Endothelial cell of umbilical vein (primary cell): ENCODE data around the gene METTL13. TPM values are rescaled to one million over a fixed set of nuclear protein-coding genes. Genes with fewer than 3 reads are reported as not detected.

ENCODE experiments used
- BruUV-seq: library from RNA; stranded (reverse); fragments of 400-500 nt; replicated peaks from 2 replicates; lab custom pipeline; 2021; lab: Mats Ljungman, UMichigan
- CTCF ChIA-PET: fragments of 300-600, 350-600 bp; sonication (Branson Sonifier 250); formaldehyde crosslinking; loops from one replicate; lab custom pipeline; 2021; ENCODE audit warnings: antibody characterized with exemption, inconsistent platforms; lab: Charles Lee
- POLR2A ChIA-PET: fragments of 300-600, 350-600 bp; sonication (Branson Sonifier 250); formaldehyde crosslinking; loops from one replicate; lab custom pipeline; 2021; ENCODE audit warnings: antibody characterized with exemption, inconsistent platforms; lab: Charles Lee
- DNase-seq: peaks from one replicate; pipeline ENCODE4 v3.0.0-alpha.2; 2011; ENCODE audit warnings: low read depth, low spot score
- FAIRE-seq: peaks from 2 replicates; lab custom pipeline; 2011; peaks lifted over from hg19 to GRCh38; lab: Jason Lieb, UNC
- H2AFZ ChIP-seq: 2 replicates; pipeline ENCODE4 v1.6.0; 2012; ENCODE audit warnings: low read depth, low read length, control low read depth, inconsistent platforms
- H3K27ac ChIP-seq: 2 replicates; pipeline ENCODE4 v1.5.1; 2011; ENCODE audit warnings: low read depth, mild to moderate bottlenecking, control low read depth, low read length, moderate library complexity; ENCODE audit not compliant: insufficient read depth
- H3K27me3 ChIP-seq, 2 experiments: 2 replicates each; pipeline versions ENCODE4 v1.6.0 to v1.6.1; 2011; ENCODE audit warnings: low read length in 2 of 2, mixed read lengths in 1 of 2; ENCODE audit not compliant: control insufficient read depth in 2 of 2, insufficient read depth in 2 of 2
- H3K36me3 ChIP-seq, 2 experiments: 2 replicates in 1 of 2; 3 replicates in 1 of 2; pipeline ENCODE4 v1.5.1; 2011; ENCODE audit warnings: low read length in 2 of 2, mild to moderate bottlenecking in 1 of 2, moderate library complexity in 1 of 2; ENCODE audit not compliant: control insufficient read depth in 2 of 2, insufficient read depth in 2 of 2; ENCODE audit errors: extremely low read depth in 1 of 2
- H3K4me1 ChIP-seq: 3 replicates; pipeline ENCODE4 v1.5.1; 2011; ENCODE audit warnings: mild to moderate bottlenecking, low read length; ENCODE audit not compliant: control insufficient read depth, insufficient read depth; ENCODE audit errors: extremely low read depth
- H3K4me2 ChIP-seq: 2 replicates; pipeline ENCODE4 v1.6.1; 2011; ENCODE audit warnings: low read length, control low read depth, mixed read lengths; ENCODE audit not compliant: insufficient read depth
- H3K4me3 ChIP-seq, 3 experiments: fragments of 200-600 bp in 1 of 3; sonication (generic), shearing (Covaris generic) in 1 of 3; replicated peaks in 1 of 3; 2 replicates each; pipeline ENCODE4 v1.5.1; 2011 to 2016; ENCODE audit warnings: control low read depth in 3 of 3, low read length in 3 of 3, mild to moderate bottlenecking in 2 of 3, inconsistent platforms in 1 of 3, low read depth in 1 of 3, moderate library complexity in 1 of 3; ENCODE audit not compliant: insufficient read depth in 1 of 3
- H3K79me2 ChIP-seq: 2 replicates; pipeline ENCODE4 v1.6.0; 2012; ENCODE audit warnings: low read length, inconsistent platforms; ENCODE audit not compliant: control insufficient read depth, insufficient read depth
- H3K9ac ChIP-seq: replicated peaks from 2 replicates; pipeline ENCODE3; 2011; ENCODE audit warnings: low read length, control low read depth; ENCODE audit not compliant: insufficient read depth; ENCODE audit errors: extremely low read depth
- H3K9me1 ChIP-seq: replicated peaks from 3 replicates; pipeline ENCODE4 v1.6.0; 2011; ENCODE audit warnings: mild to moderate bottlenecking, low read length; ENCODE audit not compliant: control insufficient read depth, insufficient read depth; ENCODE audit errors: extremely low read depth
- H3K9me3 ChIP-seq: replicated peaks from 2 replicates; pipeline ENCODE4 v1.5.1; 2012; ENCODE audit warnings: low read length, inconsistent platforms; ENCODE audit not compliant: control insufficient read depth, insufficient read depth
- H4K20me1 ChIP-seq: replicated peaks from 2 replicates; pipeline ENCODE3; 2011; ENCODE audit warnings: mild to moderate bottlenecking, low read length; ENCODE audit not compliant: control insufficient read depth, insufficient read depth; ENCODE audit errors: extremely low read depth
- FOS ChIP-seq: IDR thresholded peaks from 2 replicates; pipeline ENCODE4 v1.6.1; 2011; ENCODE audit warnings: mild to moderate bottlenecking, low read length, moderate library complexity, borderline replicate concordance; ENCODE audit not compliant: insufficient read depth
- GATA2 ChIP-seq: IDR thresholded peaks from 2 replicates; pipeline ENCODE4 v1.7.0; 2011; ENCODE audit warnings: low read depth, mild to moderate bottlenecking, moderate library complexity, mixed read lengths, low read length; ENCODE audit not compliant: insufficient read length, insufficient read depth
- JUN ChIP-seq: IDR thresholded peaks from 2 replicates; pipeline ENCODE4 v1.6.1; 2011; ENCODE audit warnings: borderline replicate concordance, low read depth; ENCODE audit not compliant: insufficient read length, insufficient read depth
- MYC ChIP-seq: IDR thresholded peaks from one replicate; pipeline ENCODE4 v1.6.1; 2011; ENCODE audit warnings: mild to moderate bottlenecking, low read depth, low read length
- POLR2A ChIP-seq: IDR thresholded peaks from 2 replicates; pipeline ENCODE4 v1.6.1; 2012; ENCODE audit warnings: low read depth, mild to moderate bottlenecking, control low read depth, low read length
- dilution Hi-C: fragments of 300-500 bp; cut with MboI; formaldehyde crosslinking; loops from one replicate; pipeline ENCODE4 v1.15.0; 2019; ENCODE audit warnings: low sequenced_read_pairs; ENCODE audit not compliant: extremely low pct_ligation_motif_present
- intact Hi-C: fragments of 100-400 bp; cut with micrococcal nuclease; formaldehyde crosslinking; loops from one replicate; pipeline ENCODE4 v1.10.0; 2022
- polyA plus RNA-seq, 4 experiments: library from polyadenylated mRNA; depleted of rRNA in 3 of 4; stranded (reverse) in 3 of 4; unstranded in 1 of 4; fragments of >200 nt; gene quantifications; 2 replicates each; pipeline versions ENCODE4 v1.2.1 to v1.2.3, GENCODE V29; 2011 to 2012; ENCODE audit warnings: missing spikeins in 1 of 4
- total RNA-seq: library from RNA; stranded (reverse); gene quantifications from 2 replicates; pipeline ENCODE4 v1.2.3, GENCODE V29; 2021
- TF ChIP-seq, protein P1 (sequence below), 2 donors: IDR thresholded peaks; 1 replicate in 1 of 2; 2 replicates in 1 of 2; pipeline ENCODE4 v1.5.1; 2011; ENCODE audit warnings: low read length in 2 of 2, mild to moderate bottlenecking in 2 of 2, moderate library complexity in 2 of 2, control low read depth in 1 of 2, inconsistent platforms in 1 of 2, low read depth in 1 of 2; ENCODE audit not compliant: insufficient read depth in 1 of 2; ENCODE audit errors: extremely low read depth in 1 of 2

The METTL13 gene
- total and polyA plus RNA-seq, 2 donors (not counting 3 experiments of a cell fraction or from before 2014, with no cell fraction given) = 21.2 to 26.5 TPM

DNA sequence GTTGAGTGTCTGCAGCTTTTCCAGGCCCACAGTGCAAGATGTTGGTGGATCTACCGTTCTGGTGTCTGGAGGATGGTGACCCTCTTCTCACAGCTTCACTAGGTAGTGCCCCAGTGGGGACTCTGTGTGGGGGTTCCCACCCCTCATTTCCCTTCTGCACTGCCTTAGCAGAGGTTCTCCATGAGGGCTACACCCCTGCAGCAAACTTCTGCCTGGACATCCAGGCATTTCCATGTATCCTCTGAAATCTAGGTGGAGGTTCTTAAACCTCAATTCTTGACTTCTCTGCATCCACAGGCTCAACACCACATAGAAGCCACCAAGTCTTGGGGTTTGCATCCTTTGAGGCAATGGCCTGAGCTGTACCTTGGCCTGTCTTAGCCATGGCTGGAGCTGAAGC lies 45.5 kb downstream of the METTL13 start:
- TF ChIP-seq MYC (no peak), POLR2A (no peak), JUN (no peak), GATA2 (no peak)
- Histone ChIP-seq H3K27me3 (peaks cover 0 to 2% of the 10 kb centered on the region in 2 experiments), H3K36me3 (no peaks in the 10 kb centered on the region), H3K27ac (no peak overlapping the region), H4K20me1 (no peaks in the 10 kb centered on the region), H2AFZ (no peak overlapping the region), H3K4me1 (no peaks in the 10 kb centered on the region), H3K4me3 (no peak overlapping the region), H3K4me2 (no peak overlapping the region), H3K9me1 (no peaks in the 10 kb centered on the region), H3K79me2 (no peaks in the 10 kb centered on the region), H3K9ac (no peak overlapping the region), H3K9me3 (no peaks in the 10 kb centered on the region)
- CTCF ChIA-PET = no interaction called here
- POLR2A ChIA-PET = no interaction called here
- intact Hi-C loops = no loop called here
- no TSS peak for BruUV-seq
- dilution Hi-C loops = no loop called here
- DNase-seq = no peak
- no peak for FAIRE-seq

DNA sequence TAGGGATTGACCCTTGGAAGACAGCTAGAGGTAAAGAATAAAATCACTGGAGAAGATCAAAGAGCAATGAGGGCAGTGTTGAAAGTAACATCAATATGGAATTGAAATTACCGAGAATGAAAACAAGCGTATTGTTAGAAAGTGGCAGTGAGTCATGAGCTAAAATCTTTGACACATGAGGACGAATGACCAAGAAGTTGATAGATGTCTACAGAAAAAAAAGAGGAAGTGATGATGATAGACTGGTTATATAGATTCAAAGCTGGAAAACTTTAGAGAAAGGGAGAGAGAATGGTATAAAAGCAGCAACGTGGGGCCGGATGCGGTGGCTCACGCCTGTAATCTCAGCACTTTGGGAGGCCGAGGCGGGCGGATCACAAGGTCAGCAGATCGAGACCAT lies 47.3 kb downstream of the METTL13 start:
- H3K36me3 ChIP-seq = no peaks in the 10 kb centered on the region
- H2AFZ ChIP-seq = no peak overlapping the region
- no peak for DNase-seq
- ChIA-PET POLR2A (no interaction called here), CTCF (no interaction called here)
- no TSS peak for BruUV-seq
- dilution Hi-C loops = no loop called here
- H3K27me3 ChIP-seq = peaks cover 0 to 2% of the 10 kb centered on the region in 2 experiments
- H3K9ac ChIP-seq = no peak overlapping the region
- intact Hi-C loops = loop anchor here (1.0 kb wide), 1 partner anchor 32 kb away; no protein-coding TSS in a partner anchor
- no peaks in the 10 kb centered on the region for H4K20me1 ChIP-seq
- no peaks in the 10 kb centered on the region for H3K9me3 ChIP-seq
- no peak overlapping the region for H3K4me3 ChIP-seq
- H3K79me2 ChIP-seq = no peaks in the 10 kb centered on the region
- no peaks in the 10 kb centered on the region for H3K9me1 ChIP-seq
- H3K4me2 ChIP-seq = no peak overlapping the region
- no peaks in the 10 kb centered on the region for H3K4me1 ChIP-seq
- TF ChIP-seq, protein P1, sequence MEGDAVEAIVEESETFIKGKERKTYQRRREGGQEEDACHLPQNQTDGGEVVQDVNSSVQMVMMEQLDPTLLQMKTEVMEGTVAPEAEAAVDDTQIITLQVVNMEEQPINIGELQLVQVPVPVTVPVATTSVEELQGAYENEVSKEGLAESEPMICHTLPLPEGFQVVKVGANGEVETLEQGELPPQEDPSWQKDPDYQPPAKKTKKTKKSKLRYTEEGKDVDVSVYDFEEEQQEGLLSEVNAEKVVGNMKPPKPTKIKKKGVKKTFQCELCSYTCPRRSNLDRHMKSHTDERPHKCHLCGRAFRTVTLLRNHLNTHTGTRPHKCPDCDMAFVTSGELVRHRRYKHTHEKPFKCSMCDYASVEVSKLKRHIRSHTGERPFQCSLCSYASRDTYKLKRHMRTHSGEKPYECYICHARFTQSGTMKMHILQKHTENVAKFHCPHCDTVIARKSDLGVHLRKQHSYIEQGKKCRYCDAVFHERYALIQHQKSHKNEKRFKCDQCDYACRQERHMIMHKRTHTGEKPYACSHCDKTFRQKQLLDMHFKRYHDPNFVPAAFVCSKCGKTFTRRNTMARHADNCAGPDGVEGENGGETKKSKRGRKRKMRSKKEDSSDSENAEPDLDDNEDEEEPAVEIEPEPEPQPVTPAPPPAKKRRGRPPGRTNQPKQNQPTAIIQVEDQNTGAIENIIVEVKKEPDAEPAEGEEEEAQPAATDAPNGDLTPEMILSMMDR (IDR thresholded peaks at IDR 0.05; ENCODE audit: extremely low read depth in 1 of 2, insufficient read depth in 1 of 2, low read depth in 1 of 2, low read length in 2 of 2) = no peak
- no peak for TF ChIP-seq FOS
- no peak for TF ChIP-seq JUN
- no peak for FAIRE-seq
- no peak overlapping the region for H3K27ac ChIP-seq
